MM.1S (cell line): Measurements from ENCODE around the gene NFKBIZ.

Source experiments
- DNase-seq: peaks from one replicate; pipeline ENCODE4 v3.0.0-alpha.2; 2015
- H2AFZ ChIP-seq: fragments of 300-600 bp; sonication (generic); 2 replicates; pipeline ENCODE4 v1.6.0; 2016; ENCODE audit warnings: antibody characterized with exemption, low read length
- H3F3A ChIP-seq: fragments of 300-600 bp; sonication (generic); 2 replicates; pipeline ENCODE4 v1.6.1; 2016; ENCODE audit warnings: mild to moderate bottlenecking, antibody characterized with exemption, low read length, moderate library complexity, mixed read lengths; ENCODE audit not compliant: insufficient read depth
- H3K27ac ChIP-seq: fragments of 300-600 bp; sonication (generic); 2 replicates; pipeline ENCODE4 v1.5.1; 2016; ENCODE audit warnings: mild to moderate bottlenecking, low read length
- H3K27me3 ChIP-seq: fragments of 300-600 bp; sonication (generic); replicated peaks from 2 replicates; pipeline ENCODE4 v1.6.0; 2016; ENCODE audit warnings: low read length; ENCODE audit not compliant: insufficient read depth
- H3K36me3 ChIP-seq: fragments of 300-600 bp; sonication (generic); replicated peaks from 2 replicates; pipeline ENCODE4 v1.6.1; 2016; ENCODE audit warnings: mild to moderate bottlenecking, low read length, mixed read lengths; ENCODE audit not compliant: insufficient read depth
- H3K4me1 ChIP-seq: fragments of 300-600 bp; sonication (generic); 2 replicates; pipeline ENCODE4 v1.6.1; 2016; ENCODE audit warnings: low read length, mixed read lengths
- H3K4me2 ChIP-seq: fragments of 300-600 bp; sonication (generic); 2 replicates; pipeline ENCODE4 v1.6.0; 2016; ENCODE audit warnings: low read depth, low read length
- H3K4me3 ChIP-seq: fragments of 300-600 bp; sonication (generic); 2 replicates; pipeline ENCODE4 v1.5.1; 2016; ENCODE audit warnings: low read length, mixed read lengths
- H3K79me2 ChIP-seq: fragments of 300-600 bp; sonication (generic); 2 replicates; pipeline ENCODE4 v1.6.1; 2016; ENCODE audit warnings: mixed run types, low read length, mixed read lengths
- H3K9ac ChIP-seq: fragments of 300-600 bp; sonication (generic); 2 replicates; pipeline ENCODE4 v1.6.1; 2016; ENCODE audit warnings: low read length, mixed read lengths
- H3K9me2 ChIP-seq: fragments of 300-600 bp; sonication (generic); replicated peaks from 2 replicates; pipeline ENCODE4 v1.6.1; 2016; ENCODE audit warnings: mild to moderate bottlenecking, low read length, mixed read lengths; ENCODE audit not compliant: insufficient read depth
- H3K9me3 ChIP-seq: fragments of 300-600 bp; sonication (generic); replicated peaks from 2 replicates; pipeline ENCODE4 v1.6.1; 2016; ENCODE audit warnings: mild to moderate bottlenecking, low read length, mixed read lengths; ENCODE audit not compliant: insufficient read depth
- H4K20me1 ChIP-seq: fragments of 300-600 bp; sonication (generic); 2 replicates; pipeline ENCODE4 v1.6.1; 2016; ENCODE audit warnings: mild to moderate bottlenecking, low read length, moderate library complexity, mixed read lengths; ENCODE audit not compliant: insufficient read depth
- CTCF ChIP-seq: fragments of 300-600 bp; sonication (generic); IDR thresholded peaks from 2 replicates; pipeline ENCODE4 v1.5.1; 2016; ENCODE audit warnings: antibody characterized with exemption, low read length, mixed read lengths
- EZH2 ChIP-seq: fragments of 300-600 bp; sonication (generic); optimal IDR thresholded peaks from 2 replicates; pipeline ENCODE3; 2017; ENCODE audit warnings: low read depth, mild to moderate bottlenecking, antibody characterized with exemption, low read length, mixed read lengths
- EZH2phosphoT487 ChIP-seq: fragments of 300-600 bp; sonication (generic); IDR thresholded peaks from 2 replicates; pipeline ENCODE4 v1.6.1; 2018; ENCODE audit warnings: antibody characterized with exemption, low read length

The NFKBIZ gene, protein sequence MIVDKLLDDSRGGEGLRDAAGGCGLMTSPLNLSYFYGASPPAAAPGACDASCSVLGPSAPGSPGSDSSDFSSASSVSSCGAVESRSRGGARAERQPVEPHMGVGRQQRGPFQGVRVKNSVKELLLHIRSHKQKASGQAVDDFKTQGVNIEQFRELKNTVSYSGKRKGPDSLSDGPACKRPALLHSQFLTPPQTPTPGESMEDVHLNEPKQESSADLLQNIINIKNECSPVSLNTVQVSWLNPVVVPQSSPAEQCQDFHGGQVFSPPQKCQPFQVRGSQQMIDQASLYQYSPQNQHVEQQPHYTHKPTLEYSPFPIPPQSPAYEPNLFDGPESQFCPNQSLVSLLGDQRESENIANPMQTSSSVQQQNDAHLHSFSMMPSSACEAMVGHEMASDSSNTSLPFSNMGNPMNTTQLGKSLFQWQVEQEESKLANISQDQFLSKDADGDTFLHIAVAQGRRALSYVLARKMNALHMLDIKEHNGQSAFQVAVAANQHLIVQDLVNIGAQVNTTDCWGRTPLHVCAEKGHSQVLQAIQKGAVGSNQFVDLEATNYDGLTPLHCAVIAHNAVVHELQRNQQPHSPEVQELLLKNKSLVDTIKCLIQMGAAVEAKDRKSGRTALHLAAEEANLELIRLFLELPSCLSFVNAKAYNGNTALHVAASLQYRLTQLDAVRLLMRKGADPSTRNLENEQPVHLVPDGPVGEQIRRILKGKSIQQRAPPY

GRCh38 chr3:101848754-101849713 lies at the start of gene NFKBIZ:
NFKBIZ (plus strand) TSS chr3:101849514; CDS start chr3:101849629, 115 bp downstream.
- H3K9me3 ChIP-seq = no peaks in the 10 kb centered on the region
- no peaks in the 10 kb centered on the region for H4K20me1 ChIP-seq
- H3K4me2 ChIP-seq = peak within 1 kb of the TSS; percentile 77
- H3K4me1 ChIP-seq = peaks cover 14% of the 10 kb centered on the region
- no peaks in the 10 kb centered on the region for H3K9me2 ChIP-seq
- H3K36me3 ChIP-seq = peaks cover 21% of the 10 kb centered on the region
- TF ChIP-seq EZH2 (no peak), CTCF (no peak), EZH2phosphoT487 (no peak)
- H3K4me3 ChIP-seq = peak within 1 kb of the TSS; percentile 92
- H3K27ac ChIP-seq = peak within 1 kb of the TSS; percentile 87
- DNase-seq = peak; percentile 92
- peak within 1 kb of the TSS; percentile 97 for H3K9ac ChIP-seq
- H3K27me3 ChIP-seq = no peaks in the 10 kb centered on the region
- H2AFZ ChIP-seq = peak within 1 kb of the TSS; percentile 71
- peaks cover 37% of the 10 kb centered on the region for H3K79me2 ChIP-seq
- H3F3A ChIP-seq = peaks cover 21% of the 10 kb centered on the region

DNA sequence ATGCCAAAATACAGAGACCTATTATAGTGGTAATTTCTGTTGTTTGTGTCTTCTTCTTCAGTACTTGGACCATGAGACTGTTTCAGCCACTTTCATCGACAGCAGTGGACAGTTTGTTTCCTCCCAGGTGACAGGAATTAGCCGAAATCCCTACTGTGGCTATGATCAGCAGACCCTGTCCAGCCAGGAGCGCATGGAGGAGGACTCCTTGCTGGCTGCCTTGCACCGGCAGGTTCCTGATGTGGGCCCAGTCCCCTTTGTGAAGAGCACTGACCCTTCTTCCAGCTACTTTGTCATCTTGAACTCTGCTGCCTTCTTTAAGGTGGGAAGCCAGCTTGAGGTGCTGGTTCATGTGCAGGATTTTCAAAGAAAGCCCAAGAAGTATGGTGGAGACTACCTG lies 48.1 kb upstream of the NFKBIZ start:
- Histone ChIP-seq H3K4me3 (no peak overlapping the region), H3K4me1 (peaks cover 27% of the 10 kb centered on the region), H3K9me2 (no peaks in the 10 kb centered on the region), H3K27me3 (no peaks in the 10 kb centered on the region), H4K20me1 (no peaks in the 10 kb centered on the region), H3K9me3 (no peaks in the 10 kb centered on the region), H2AFZ (no peak overlapping the region), H3K9ac (no peak overlapping the region), H3K79me2 (peaks cover 90% of the 10 kb centered on the region), H3K36me3 (peaks cover 17% of the 10 kb centered on the region), H3K4me2 (no peak overlapping the region), H3F3A (peaks cover 29% of the 10 kb centered on the region), H3K27ac (peak overlapping the region; percentile 42; the same call in 1 of the 2 replicates)
- no peak for DNase-seq
- TF ChIP-seq EZH2phosphoT487 = no peak
- no peak for TF ChIP-seq CTCF
- TF ChIP-seq EZH2 = no peak

DNA sequence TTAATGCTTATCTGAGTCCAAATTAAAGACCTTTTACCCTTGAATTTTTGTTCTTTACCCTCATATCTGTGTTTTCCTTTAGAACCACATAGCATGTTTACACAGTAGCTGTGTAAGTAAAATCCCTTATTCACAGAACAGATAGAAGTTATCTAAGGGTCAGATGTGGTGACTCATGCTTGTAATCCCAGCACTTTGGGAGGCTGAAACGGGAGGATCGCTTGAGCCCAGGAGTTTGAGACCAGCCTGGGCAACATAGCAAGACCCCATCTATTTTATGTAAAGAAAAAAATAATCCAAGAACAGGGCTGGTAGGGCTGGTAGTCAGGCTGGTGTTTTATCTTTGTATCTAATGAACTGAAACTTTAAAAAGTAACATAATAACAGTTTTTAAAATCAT lies 47.1 kb upstream of the NFKBIZ start:
- Histone ChIP-seq H3K27me3 (no peaks in the 10 kb centered on the region), H3K4me1 (peaks cover 37% of the 10 kb centered on the region), H3K4me2 (no peak overlapping the region), H3K9ac (no peak overlapping the region), H3K36me3 (peaks cover 17% of the 10 kb centered on the region), H3K9me2 (no peaks in the 10 kb centered on the region), H3K79me2 (peaks cover 88% of the 10 kb centered on the region), H4K20me1 (no peaks in the 10 kb centered on the region), H3F3A (peaks cover 36% of the 10 kb centered on the region), H3K4me3 (no peak overlapping the region), H2AFZ (no peak overlapping the region), H3K27ac (peak overlapping the region; percentile 42; the same call in 1 of the 2 replicates), H3K9me3 (no peaks in the 10 kb centered on the region)
- no peak for DNase-seq
- no peak for TF ChIP-seq EZH2
- TF ChIP-seq CTCF = no peak
- no peak for TF ChIP-seq EZH2phosphoT487
